Measurements from ENCODE around the gene SSH3. TPM values are rescaled to one million over a fixed set of nuclear protein-coding genes. Genes with fewer than 3 reads are reported as not detected.

Gene SSH3
- total and polyA plus RNA-seq, 2 of the 8 experiments (the other 6 are each of a cell fraction or from before 2014, with no cell fraction given): 16.9 to 19.8 TPM

DNA sequence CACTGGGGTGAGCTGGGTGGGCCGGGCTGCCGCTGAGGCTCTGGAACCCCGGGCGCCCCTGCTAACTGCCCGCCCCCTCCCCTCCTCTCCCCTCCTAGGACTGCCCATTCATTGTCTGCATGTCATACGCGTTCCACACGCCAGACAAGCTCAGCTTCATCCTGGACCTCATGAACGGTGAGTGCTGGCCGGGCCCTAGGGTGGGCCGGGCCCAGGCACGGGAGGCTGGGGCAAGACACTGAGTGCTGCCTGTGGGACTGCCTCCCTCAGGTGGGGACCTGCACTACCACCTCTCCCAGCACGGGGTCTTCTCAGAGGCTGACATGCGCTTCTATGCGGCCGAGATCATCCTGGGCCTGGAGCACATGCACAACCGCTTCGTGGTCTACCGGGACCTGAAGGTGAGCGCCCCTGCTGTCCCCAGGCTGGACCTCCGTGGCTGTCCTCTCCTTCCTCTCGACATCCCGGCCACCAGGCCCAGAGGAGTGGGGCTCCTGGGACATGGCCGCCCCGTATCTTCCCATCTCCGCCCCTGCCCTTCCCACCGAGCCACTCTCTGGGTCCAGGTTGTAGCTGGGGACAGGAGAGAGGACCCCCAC lies 21.7 kb upstream of the SSH3 start:
- Histone ChIP-seq H2AFZ (ENCODE audit: low read length) (no peak overlapping the region), H2BK15ac (ENCODE audit: low read length) (no peak overlapping the region), H2BK120ac (replicated peaks; ENCODE audit: low read depth, low read length) (no peak overlapping the region), H2AK5ac (ENCODE audit: low read depth, low read length) (no peak overlapping the region), H3K23me2 (ENCODE audit: low read depth, low read length) (no peaks in the 10 kb centered on the region; the same call in 1 of the 2 replicates), H2BK5ac (ENCODE audit: low read depth, low read length) (no peak overlapping the region), H3K9me3 (ENCODE audit: insufficient read depth in 2 of 2, low read depth in 1 of 2, low read length in 1 of 2) (no peaks in the 10 kb centered on the region), H3K4me3 (ENCODE audit: extremely low read depth in 1 of 4, insufficient read depth in 2 of 4, low read depth in 3 of 4, low read length in 4 of 4) (no peak overlapping the region), H4K5ac (ENCODE audit: insufficient read length, low read depth, low read length) (no peak overlapping the region), H3K14ac (ENCODE audit: insufficient read length) (no peak overlapping the region), H3K18ac (ENCODE audit: extremely low read depth, low read length) (no peak overlapping the region), H4K20me1 (replicated peaks in 1 of 2; ENCODE audit: control insufficient read depth in 1 of 2, insufficient read depth in 2 of 2, low read length in 2 of 2) (peaks cover 0 to 4% of the 10 kb centered on the region in 2 experiments), H3K36me3 (ENCODE audit: control insufficient read depth in 2 of 4, insufficient read depth in 4 of 4, low read length in 3 of 4) (peaks cover 13 to 55% (median 38%) of the 10 kb centered on the region in 4 experiments), H4K91ac (replicated peaks; ENCODE audit: insufficient read length, low read length) (no peak overlapping the region), H3K27ac (ENCODE audit: low read depth, low read length) (no peak overlapping the region), H4K8ac (ENCODE audit: extremely low read depth, insufficient read depth, low read length) (no peak overlapping the region; the same call in 1 of the 2 replicates), H3K79me2 (ENCODE audit: control insufficient read depth in 1 of 2, insufficient read depth in 2 of 2, low read length in 2 of 2) (peaks cover 0 to 2% of the 10 kb centered on the region in 2 experiments; a peak in 1 of 4 replicates), H3K9ac (replicated peaks in 1 of 4; ENCODE audit: extremely low read depth in 1 of 4, low read depth in 3 of 4, low read length in 3 of 4) (no peak overlapping the region), H3K4me1 (replicated peaks in 1 of 4; ENCODE audit: control insufficient read depth in 3 of 4, insufficient read depth in 4 of 4, low read length in 3 of 4) (peaks cover 0 to 14% (median 11%) of the 10 kb centered on the region in 4 experiments; a peak in 6 of 7 replicates), H3K56ac (replicated peaks; ENCODE audit: insufficient read length, low read depth, low read length) (no peak overlapping the region), H3K23ac (ENCODE audit: insufficient read length) (no peak overlapping the region), H3K4ac (replicated peaks; ENCODE audit: insufficient read length, low read depth, low read length) (no peak overlapping the region), H2BK12ac (ENCODE audit: low read depth, low read length) (no peak overlapping the region), H3K4me2 (ENCODE audit: insufficient read depth in 1 of 2, low read depth in 2 of 2, low read length in 2 of 2) (no peak overlapping the region), H3K27me3 (replicated peaks in 1 of 4; ENCODE audit: control insufficient read depth in 3 of 4, extremely low read depth in 1 of 4, insufficient read depth in 3 of 4, low read length in 3 of 4) (no peaks in the 10 kb centered on the region), H3K79me1 (ENCODE audit: low read depth, low read length) (no peaks in the 10 kb centered on the region), H2BK20ac (ENCODE audit: low read length) (no peak overlapping the region)
- FAIRE-seq: no peak
- CTCF ChIA-PET (ENCODE audit: partially characterized antibody): interaction anchor here (0.6 to 3.6 kb wide), 4 partner anchors 19 to 208 kb away, joined by 3 to 19 read pairs (median 5); no protein-coding TSS in a partner anchor
- POLR2A ChIA-PET (ENCODE audit: partially characterized antibody): interaction anchor here (2.1 kb wide), 1 partner anchor 12 kb away, joined by 5 read pairs; no protein-coding TSS in a partner anchor
- WGBS, 2 experiments (ENCODE audit: extremely low coverage in 1 of 2, insufficient coverage in 1 of 2, insufficient read length in 1 of 2, insufficient replicate concordance in 2 of 2, low coverage in 1 of 2, low lambda C conversion rate in 2 of 2, missing lambda C conversion rate in 1 of 2): 96% methylated on average over 22 of the region's 27 CpGs; no CpG with 5 or more reads in 1 of the 2 experiments
- no peak for DNase-seq (ENCODE audit: low read depth in 1 of 2, low spot score in 2 of 2)
- no peak for TF ChIP-seq KDM5A (IDR thresholded peaks at IDR 0.05; ENCODE audit: low read length)
- no peak for TF ChIP-seq NRF1 (IDR thresholded peaks at IDR 0.05; ENCODE audit: low read depth, low read length)
- TF ChIP-seq RNF2 (IDR thresholded peaks at IDR 0.05; ENCODE audit: borderline replicate concordance, low read depth, low read length, missing control alignments, poor library complexity, severe bottlenecking): no peak
- no peak for TF ChIP-seq POLR2AphosphoS5 (IDR thresholded peaks at IDR 0.05; ENCODE audit: low read depth, low read length)
- TF ChIP-seq JUND (IDR thresholded peaks at IDR 0.05; ENCODE audit: low read length): no peak
- TF ChIP-seq SAP30 (IDR thresholded peaks at IDR 0.05; ENCODE audit: insufficient read depth, insufficient replicate concordance, low read length): no peak
- TF ChIP-seq, protein P1, sequence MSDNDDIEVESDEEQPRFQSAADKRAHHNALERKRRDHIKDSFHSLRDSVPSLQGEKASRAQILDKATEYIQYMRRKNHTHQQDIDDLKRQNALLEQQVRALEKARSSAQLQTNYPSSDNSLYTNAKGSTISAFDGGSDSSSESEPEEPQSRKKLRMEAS (IDR thresholded peaks at IDR 0.05): no peak
- no peak for TF ChIP-seq SRF (IDR thresholded peaks at IDR 0.05; ENCODE audit: low read depth, low read length)
- no peak for TF ChIP-seq TBP (IDR thresholded peaks at IDR 0.05; ENCODE audit: low read depth, low read length)
- no peak for TF ChIP-seq POU5F1 (IDR thresholded peaks at IDR 0.05; ENCODE audit: low read depth, low read length)
